Measurements from ENCODE around the gene UNC45A.

Gene UNC45A

DNA sequence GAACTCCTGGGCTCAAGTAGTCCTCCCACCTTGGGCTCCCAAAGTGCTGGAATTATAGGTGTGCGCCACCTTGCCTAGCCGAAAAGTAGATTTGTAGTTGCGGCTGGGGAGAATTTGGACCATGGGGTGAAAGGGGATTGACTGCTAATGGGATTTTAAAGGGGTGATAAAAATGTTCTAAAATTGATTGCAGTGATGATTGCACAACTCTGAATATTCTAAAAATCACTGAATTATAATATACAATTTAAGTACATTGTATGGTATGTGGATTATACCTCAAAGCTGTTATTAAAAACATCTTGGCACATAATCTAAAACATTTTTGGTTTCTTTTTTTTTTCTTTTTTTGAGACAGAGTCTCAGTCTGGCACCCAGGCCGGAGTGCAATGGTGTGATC, 55.4 kb downstream of the UNC45A start:
- Histone ChIP-seq H3K4me1 (ENCODE audit: control insufficient read depth, insufficient read depth, low read length) (peaks cover 9% of the 10 kb centered on the region), H3K27me3 (ENCODE audit: control insufficient read depth, insufficient read depth, low read length) (no peaks in the 10 kb centered on the region)

DNA sequence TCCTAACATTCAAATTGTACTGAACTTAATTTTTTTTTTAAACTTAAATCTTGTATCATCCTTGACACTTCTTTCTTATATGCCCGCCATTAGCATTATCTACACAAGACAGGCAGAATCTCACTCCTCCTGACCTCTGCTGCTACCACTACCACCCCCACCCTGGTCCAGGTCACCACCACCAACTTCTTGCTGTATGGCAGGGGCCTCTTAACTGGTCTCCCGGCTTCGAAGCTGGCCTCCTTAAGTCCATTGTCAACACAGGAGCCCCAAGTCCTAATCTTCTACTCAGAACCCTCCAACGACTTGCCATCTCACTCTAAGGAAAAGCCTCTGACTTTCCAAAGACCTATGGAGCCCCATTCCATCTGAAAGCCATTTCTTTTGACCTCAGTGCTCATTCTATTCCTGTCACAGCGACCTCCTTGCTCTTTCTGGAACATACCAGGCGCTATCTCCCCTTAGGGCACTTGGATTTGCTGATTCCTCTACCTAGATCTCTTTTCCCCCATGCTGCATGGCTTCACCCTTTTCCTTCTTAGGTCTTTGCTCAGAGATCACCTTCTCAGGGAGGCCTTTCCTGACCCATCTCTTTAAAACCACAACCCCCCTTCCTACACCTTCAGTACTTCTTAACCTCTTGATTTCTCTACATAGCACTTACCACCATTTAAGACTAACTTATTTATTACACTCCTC, 56.7 kb downstream of the UNC45A start:
- no peaks in the 10 kb centered on the region for H3K9me3 ChIP-seq (ENCODE audit: control insufficient read depth, low read length)
- H3K9ac ChIP-seq (ENCODE audit: low read length): no peak overlapping the region
- no peaks in the 10 kb centered on the region for H3K27me3 ChIP-seq (ENCODE audit: control insufficient read depth, insufficient read depth, low read length)
- H3K36me3 ChIP-seq (ENCODE audit: control insufficient read depth, insufficient read depth, low read length): no peaks in the 10 kb centered on the region
- no peak overlapping the region for H3K4me3 ChIP-seq (ENCODE audit: low read length)
- peaks cover 9% of the 10 kb centered on the region for H3K4me1 ChIP-seq (ENCODE audit: control insufficient read depth, insufficient read depth, low read length)

More for the DNA sequence above, 55.4 kb downstream of the UNC45A start:
- H3K36me3 ChIP-seq (ENCODE audit: control insufficient read depth, insufficient read depth, low read length): no peaks in the 10 kb centered on the region
- H3K9ac ChIP-seq (ENCODE audit: low read length): no peak overlapping the region
- H3K9me3 ChIP-seq (ENCODE audit: control insufficient read depth, low read length): no peaks in the 10 kb centered on the region
- H3K4me3 ChIP-seq (ENCODE audit: low read length): no peak overlapping the region

DNA sequence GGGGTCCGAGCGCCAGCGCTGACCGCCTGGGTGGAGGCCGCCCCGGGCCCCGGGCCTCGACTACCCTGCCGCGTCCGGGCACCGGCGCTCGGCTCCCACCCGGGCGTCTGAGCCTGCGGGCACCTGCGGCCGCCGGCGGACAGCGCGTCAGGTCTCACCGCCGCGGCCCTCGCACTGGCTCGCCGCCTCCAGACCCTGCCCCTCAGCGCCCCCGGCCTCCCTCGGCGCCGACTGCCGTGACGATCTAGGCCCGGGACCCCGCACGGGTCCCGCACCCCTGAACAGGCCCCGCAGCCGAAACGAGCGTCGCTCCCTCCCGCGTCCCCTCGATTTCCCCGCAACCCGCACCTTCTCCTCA, 59.0 kb downstream of the UNC45A start:
- no peaks in the 10 kb centered on the region for H3K36me3 ChIP-seq (ENCODE audit: control insufficient read depth, insufficient read depth, low read length)

DNA sequence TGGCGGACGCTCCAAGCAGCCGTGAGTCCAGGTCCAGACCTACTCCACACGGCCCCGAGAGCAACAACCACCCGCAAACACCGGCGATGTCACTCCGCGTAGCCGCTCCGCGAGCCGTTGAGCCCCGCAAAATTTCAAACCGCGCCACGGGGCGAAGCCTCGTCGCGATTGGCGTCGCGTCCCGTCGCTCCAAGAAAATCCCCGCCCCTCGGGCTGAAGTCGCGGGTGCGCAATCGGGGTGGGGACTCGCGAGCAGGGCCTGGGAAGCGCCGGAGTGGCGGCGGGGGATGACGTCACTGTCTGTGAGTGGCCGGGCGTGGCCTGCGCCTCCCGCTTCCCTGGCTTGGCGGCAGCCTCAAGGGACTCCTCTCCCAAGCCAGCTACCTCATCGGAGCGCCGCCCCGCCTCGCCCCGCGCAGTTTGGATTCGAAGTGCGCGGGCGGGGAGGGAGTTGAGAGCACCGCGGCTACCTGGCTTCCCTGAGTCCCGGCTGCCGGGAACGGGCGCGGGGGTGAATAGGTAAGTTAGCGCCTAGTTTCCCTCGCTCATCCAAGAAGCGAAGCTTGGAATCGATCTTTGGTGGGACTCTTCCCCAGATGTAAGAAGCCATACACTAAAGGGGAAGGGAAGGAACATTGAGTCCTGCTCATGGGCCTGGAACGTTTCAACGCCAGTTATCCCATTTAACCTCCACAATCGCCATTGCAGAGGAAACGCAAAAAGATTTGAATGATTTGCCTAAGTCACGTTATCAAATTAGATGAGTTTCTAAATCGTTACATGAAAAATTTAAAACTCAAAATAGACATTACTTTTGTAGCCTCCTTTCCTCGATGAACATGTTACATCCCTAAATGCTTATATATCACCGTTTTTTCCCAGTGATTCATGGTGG, 59.6 kb downstream of the UNC45A start, which contains the start of gene PRC1:
TSS of gene PRC1 (minus strand) at position 119 of the 895 bp plus-strand sequence. CDS start at position 1, 118 bp downstream.
- peak within 1 kb of the TSS; percentile 80 for H3K4me3 ChIP-seq (ENCODE audit: low read length)
- peak within 1 kb of the TSS; percentile 88 for H3K9ac ChIP-seq (ENCODE audit: low read length)
- H3K9me3 ChIP-seq (ENCODE audit: control insufficient read depth, low read length): no peaks in the 10 kb centered on the region
- peaks cover 4% of the 10 kb centered on the region for H3K4me1 ChIP-seq (ENCODE audit: control insufficient read depth, insufficient read depth, low read length)
- H3K27me3 ChIP-seq (ENCODE audit: control insufficient read depth, insufficient read depth, low read length): no peaks in the 10 kb centered on the region
- no peaks in the 10 kb centered on the region for H3K36me3 ChIP-seq (ENCODE audit: control insufficient read depth, insufficient read depth, low read length)

More for the DNA sequence above, 59.0 kb downstream of the UNC45A start:
- H3K9ac ChIP-seq (ENCODE audit: low read length): peak overlapping the region; percentile 88
- H3K9me3 ChIP-seq (ENCODE audit: control insufficient read depth, low read length): no peaks in the 10 kb centered on the region
- H3K4me1 ChIP-seq (ENCODE audit: control insufficient read depth, insufficient read depth, low read length): peaks cover 4% of the 10 kb centered on the region
- peak overlapping the region; percentile 80 for H3K4me3 ChIP-seq (ENCODE audit: low read length)
- H3K27me3 ChIP-seq (ENCODE audit: control insufficient read depth, insufficient read depth, low read length): no peaks in the 10 kb centered on the region

DNA sequence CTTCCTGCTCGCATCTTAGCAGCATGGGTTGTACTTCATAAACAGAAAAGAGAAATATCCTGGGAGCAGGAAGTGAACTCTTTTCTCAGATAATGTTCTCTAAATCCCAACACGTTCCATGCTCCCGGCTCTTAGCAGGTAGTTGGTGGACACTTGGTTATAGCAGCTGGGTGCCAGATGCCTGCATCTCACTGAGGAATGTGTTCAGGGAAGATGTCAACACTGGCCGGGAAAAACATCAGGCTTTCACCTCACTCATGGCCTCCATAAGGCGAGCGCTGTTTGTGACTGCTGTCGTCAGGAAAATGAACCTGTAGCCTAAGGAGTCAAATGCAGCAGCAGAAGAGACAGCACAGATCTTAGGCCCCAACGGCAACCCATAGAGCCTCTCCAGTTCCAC, 63.7 kb downstream of the UNC45A start:
- no peaks in the 10 kb centered on the region for H3K36me3 ChIP-seq (ENCODE audit: control insufficient read depth, insufficient read depth, low read length)
- H3K27me3 ChIP-seq (ENCODE audit: control insufficient read depth, insufficient read depth, low read length): no peaks in the 10 kb centered on the region
- H3K9ac ChIP-seq (ENCODE audit: low read length): no peak overlapping the region
- H3K9me3 ChIP-seq (ENCODE audit: control insufficient read depth, low read length): no peaks in the 10 kb centered on the region
- H3K4me1 ChIP-seq (ENCODE audit: control insufficient read depth, insufficient read depth, low read length): peaks cover 4% of the 10 kb centered on the region
- no peak overlapping the region for H3K4me3 ChIP-seq (ENCODE audit: low read length)

DNA sequence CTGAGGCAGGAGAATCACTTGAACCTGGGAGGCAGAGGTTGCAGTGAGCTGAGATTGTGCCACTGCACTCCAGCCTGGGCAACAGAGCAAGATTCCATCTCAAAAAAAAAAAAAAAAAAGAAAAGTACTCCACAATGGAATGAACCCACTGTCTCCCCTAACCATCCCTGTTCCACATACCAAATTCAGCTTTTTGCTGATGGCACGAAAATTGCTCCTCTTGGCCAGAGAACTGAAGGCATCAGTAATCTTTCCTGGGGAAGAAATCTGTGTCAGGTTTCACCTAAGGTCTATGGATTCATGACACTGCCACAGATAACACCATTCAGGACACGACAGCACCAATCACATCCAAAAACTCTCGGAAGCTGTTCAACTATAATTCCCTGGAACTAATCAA, 66.1 kb downstream of the UNC45A start:
- H3K9ac ChIP-seq (ENCODE audit: low read length): no peak overlapping the region
- H3K4me3 ChIP-seq (ENCODE audit: low read length): no peak overlapping the region
- H3K27me3 ChIP-seq (ENCODE audit: control insufficient read depth, insufficient read depth, low read length): no peaks in the 10 kb centered on the region
- H3K9me3 ChIP-seq (ENCODE audit: control insufficient read depth, low read length): no peaks in the 10 kb centered on the region
- no peaks in the 10 kb centered on the region for H3K36me3 ChIP-seq (ENCODE audit: control insufficient read depth, insufficient read depth, low read length)
- no peaks in the 10 kb centered on the region for H3K4me1 ChIP-seq (ENCODE audit: control insufficient read depth, insufficient read depth, low read length)

All from mucosa of stomach (tissue), 1 donor.